Smooth muscle cell (in vitro differentiated cells): ENCODE measurements around the gene CHST15. TPM values are rescaled to one million over a fixed set of nuclear protein-coding genes. Genes with fewer than 3 reads are reported as not detected.
A peak's percentile ranks its signal among the peaks of the same experiment; 100 is the strongest.
"Not testable (repeated sequence)": the region's sequence is repeated elsewhere in the genome, so short reads cannot be mapped to it uniquely, and the experiment has no call there.

Experiments
- DNase-seq: peaks from one replicate; lab custom pipeline; 2025; ENCODE audit not compliant: unreplicated experiment; lab: John Stamatoyannopoulos, UW
- H2AFZ ChIP-seq: fragments of 200-600 bp; sonication (generic); 2 replicates; pipeline ENCODE4 v1.6.0; 2016; ENCODE audit warnings: antibody characterized with exemption, low read depth, mild to moderate bottlenecking
- H3F3A ChIP-seq: fragments of 200-600 bp; sonication (generic); 2 replicates; pipeline ENCODE4 v1.6.0; 2017; ENCODE audit warnings: antibody characterized with exemption, low read depth
- H3K27ac ChIP-seq: fragments of 200-600 bp; sonication (generic); 2 replicates; pipeline ENCODE4 v1.5.1; 2016; ENCODE audit warnings: low read depth, mild to moderate bottlenecking
- H3K27me3 ChIP-seq: fragments of 200-600 bp; sonication (generic); 2 replicates; pipeline ENCODE4 v1.6.1; 2016; ENCODE audit warnings: low read depth, mild to moderate bottlenecking
- H3K36me3 ChIP-seq: fragments of 200-600 bp; sonication (generic); 2 replicates; pipeline ENCODE4 v1.5.1; 2016; ENCODE audit warnings: low read depth
- H3K4me1 ChIP-seq: fragments of 200-600 bp; sonication (generic); 2 replicates; pipeline ENCODE4 v1.5.1; 2016; ENCODE audit warnings: low read depth
- H3K4me2 ChIP-seq: fragments of 200-600 bp; sonication (generic); 2 replicates; pipeline ENCODE4 v1.6.0; 2016; ENCODE audit warnings: mild to moderate bottlenecking
- H3K4me3 ChIP-seq: fragments of 200-600 bp; sonication (generic); 2 replicates; pipeline ENCODE4 v1.5.1; 2016; ENCODE audit warnings: mild to moderate bottlenecking
- H3K79me2 ChIP-seq: fragments of 200-600 bp; sonication (generic); 2 replicates; pipeline ENCODE4 v1.6.0; 2016; ENCODE audit warnings: low read depth, mild to moderate bottlenecking
- H3K9ac ChIP-seq: fragments of 200-600 bp; sonication (generic); 2 replicates; pipeline ENCODE4 v1.6.0; 2016; ENCODE audit warnings: low read depth
- H3K9me3 ChIP-seq: fragments of 200-600 bp; sonication (generic); replicated peaks from 2 replicates; pipeline ENCODE4 v1.5.1; 2016; ENCODE audit warnings: low read depth
- H4K20me1 ChIP-seq: fragments of 200-600 bp; sonication (generic); 2 replicates; pipeline ENCODE4 v1.6.0; 2016; ENCODE audit warnings: low read depth
- CTCF ChIP-seq: fragments of 200-600 bp; sonication (generic); IDR thresholded peaks from 2 replicates; pipeline ENCODE4 v1.5.1; 2017; ENCODE audit warnings: borderline replicate concordance, mild to moderate bottlenecking, antibody characterized with exemption; ENCODE audit not compliant: insufficient read depth, poor library complexity, severe bottlenecking
- WGBS: methylation state at CpG from one replicate; pipeline ENCODE4 v1.1.7; 2016; ENCODE audit warnings: low lambda C conversion rate; 5-methylcytosine and 5-hydroxymethylcytosine counted together
- polyA plus RNA-seq: library from polyadenylated mRNA; unstranded; fragments of >200 nt; fragmentation: Nextera tagmentation; extraction: Ambion mirVana; gene quantifications from 2 replicates; pipeline ENCODE4 v1.2.1, GENCODE V29; 2016
- total RNA-seq: library from RNA; depleted of rRNA; stranded (reverse); fragments of >200 nt; gene quantifications from 2 replicates; pipeline ENCODE4 v1.2.3, GENCODE V29; 2014

Gene CHST15
- total and polyA plus RNA-seq, 2 experiments from 2014 or later, result 14.1 to 20.4 TPM

- H2AFZ ChIP-seq, result no peak overlapping the region
- TF ChIP-seq CTCF, result no peak
- H3F3A ChIP-seq, result no peaks in the 10 kb centered on the region
- no peak overlapping the region for H3K27ac ChIP-seq
- no peaks in the 10 kb centered on the region for H3K9me3 ChIP-seq
- 64% methylated on average over 6 of the region's 6 CpGs for WGBS
- DNase-seq, result no peak
- peaks cover 6% of the 10 kb centered on the region for H3K79me2 ChIP-seq
- peaks cover 4% of the 10 kb centered on the region for H3K4me1 ChIP-seq
- no peak overlapping the region for H3K4me2 ChIP-seq
- no peaks in the 10 kb centered on the region for H3K36me3 ChIP-seq
- H3K4me3 ChIP-seq, result no peak overlapping the region
- no peak overlapping the region for H3K9ac ChIP-seq
- peaks cover 21% of the 10 kb centered on the region for H4K20me1 ChIP-seq
- H3K27me3 ChIP-seq, result peaks cover 10% of the 10 kb centered on the region
Observed at GRCh38 chr10:124095096-124095495, 1.7 kb upstream of the CHST15 start.

- H3K9me3 ChIP-seq, result no peaks in the 10 kb centered on the region
- peaks cover 6% of the 10 kb centered on the region for H3K79me2 ChIP-seq
- peaks cover 4% of the 10 kb centered on the region for H3K4me1 ChIP-seq
- no peak for TF ChIP-seq CTCF
- H3K36me3 ChIP-seq, result no peaks in the 10 kb centered on the region
- peaks cover 28% of the 10 kb centered on the region for H4K20me1 ChIP-seq
- H3K27ac ChIP-seq, result peak overlapping the region; percentile 71
- peaks cover 10% of the 10 kb centered on the region for H3K27me3 ChIP-seq
- H2AFZ ChIP-seq, result no peak overlapping the region
- no peak overlapping the region for H3K9ac ChIP-seq
- no peaks in the 10 kb centered on the region for H3F3A ChIP-seq
- peak overlapping the region; percentile 79 for H3K4me3 ChIP-seq
- no peak for DNase-seq
- peak overlapping the region; percentile 96 for H3K4me2 ChIP-seq
- WGBS, result 53% methylated on average over 11 of the region's 11 CpGs
Observed at GRCh38 chr10:124094419-124094785, 1.0 kb upstream of the CHST15 start.

- H3K27me3 ChIP-seq, H3K36me3 ChIP-seq, H3K79me2 ChIP-seq, H3K4me1 ChIP-seq, H3K9me3 ChIP-seq, H3F3A ChIP-seq, DNase-seq: not testable (repeated sequence)
- Histone ChIP-seq H3K4me2 (peak overlapping the region; percentile 96), H2AFZ (peak overlapping the region; percentile 55), H4K20me1 (peaks cover 33% of the 10 kb centered on the region), H3K9ac (peak overlapping the region; percentile 81), H3K27ac (peak overlapping the region; percentile 71), H3K4me3 (peak overlapping the region; percentile 79)
- 7% methylated on average over 39 of the region's 39 CpGs for WGBS
Observed at GRCh38 chr10:124093774-124094418, 498 bp upstream of the CHST15 start.

- Histone ChIP-seq H3K4me1 (peaks cover 4% of the 10 kb centered on the region), H3K9ac (peak overlapping the region; percentile 85), H3K79me2 (peaks cover 6% of the 10 kb centered on the region), H4K20me1 (peaks cover 48% of the 10 kb centered on the region), H3K9me3 (no peaks in the 10 kb centered on the region), H3K4me2 (peak overlapping the region; percentile 96), H2AFZ (peak overlapping the region; percentile 73), H3F3A (no peaks in the 10 kb centered on the region), H3K4me3 (peak overlapping the region; percentile 79), H3K27me3 (peaks cover 4% of the 10 kb centered on the region), H3K27ac (peak overlapping the region; percentile 71), H3K36me3 (no peaks in the 10 kb centered on the region)
- no peak for DNase-seq
- under 1% methylated on average over 27 of the region's 70 CpGs for WGBS
- TF ChIP-seq CTCF, result no peak
Observed at GRCh38 chr10:124092250-124092859, 1.0 kb downstream of the CHST15 start.
